ENCODE results near the gene PTPRD. TPM values are rescaled to one million over a fixed set of nuclear protein-coding genes. Genes with fewer than 3 reads are reported as not detected.

PTPRD gene
- total and polyA plus RNA-seq, 2 donors (not counting 1 experiment from before 2014, with no cell fraction given) = not detected

DNA sequence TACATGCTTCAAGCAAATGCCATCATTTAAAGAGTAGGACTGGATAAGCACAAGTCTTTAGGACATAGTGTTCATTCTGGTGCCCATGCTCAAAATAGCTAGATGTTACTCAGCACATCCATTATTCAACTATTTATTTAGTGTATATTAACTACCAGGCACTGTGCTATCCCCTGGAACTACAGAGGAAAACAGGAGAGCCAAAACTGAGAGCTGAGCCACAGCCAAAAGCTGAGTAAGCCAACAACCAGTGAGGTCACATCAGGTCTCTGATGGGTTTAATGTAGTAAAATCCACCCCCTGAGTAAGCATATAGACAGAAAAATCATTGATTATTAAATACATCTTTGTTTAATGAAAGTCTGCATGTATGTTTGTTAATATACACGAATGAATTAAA, 2343.9 kb downstream of the PTPRD start:
- no peak overlapping the region for H3K4me3 Mint-ChIP-seq
- no peak overlapping the region for H3K27ac Mint-ChIP-seq
- ATAC-seq (ENCODE audit: low read depth) (no peak), DNase-seq (no peak)
- Histone ChIP-seq H4K20me1 (ENCODE audit: control insufficient read depth, insufficient read depth, low read length, poor library complexity, severe bottlenecking) (no peaks in the 10 kb centered on the region), H3K27ac (ENCODE audit: low read length in 2 of 2) (no peak overlapping the region), H3K4me3 (ENCODE audit: control extremely low read depth in 1 of 5, extremely low read depth in 1 of 5, insufficient read depth in 1 of 5, low read depth in 2 of 5, low read length in 4 of 5) (no peak overlapping the region), H2AFZ (ENCODE audit: insufficient read depth, low read depth, low read length, poor library complexity, severe bottlenecking) (no peak overlapping the region), H3K36me3 (replicated peaks in 1 of 2; ENCODE audit: control extremely low read depth in 1 of 2, control insufficient read depth in 1 of 2, extremely low read depth in 1 of 2, insufficient read depth in 2 of 2, low read length in 1 of 2) (no peaks in the 10 kb centered on the region), H3K9me3 (ENCODE audit: control extremely low read depth in 1 of 3, control insufficient read depth in 2 of 3, insufficient read depth in 1 of 3, low read length in 2 of 3) (no peaks in the 10 kb centered on the region), H3K79me2 (ENCODE audit: control insufficient read depth, insufficient read depth, low read length) (no peaks in the 10 kb centered on the region), H3K27me3 (replicated peaks in 1 of 4; ENCODE audit: control extremely low read depth in 1 of 4, control insufficient read depth in 3 of 4, insufficient read depth in 4 of 4, low read length in 3 of 4) (no peaks in the 10 kb centered on the region), H3K4me2 (replicated peaks; ENCODE audit: low read depth, low read length, poor library complexity, severe bottlenecking) (no peak overlapping the region), H3K9ac (ENCODE audit: low read length) (no peak overlapping the region), H3K4me1 (ENCODE audit: control insufficient read depth in 2 of 2, insufficient read depth in 2 of 2, low read length in 2 of 2) (no peaks in the 10 kb centered on the region)
- no peaks in the 10 kb centered on the region for H3K4me1 Mint-ChIP-seq
- H3K9me3 Mint-ChIP-seq (ENCODE audit: insufficient read depth) = no peaks in the 10 kb centered on the region
- no peaks in the 10 kb centered on the region for H3K27me3 Mint-ChIP-seq
- TF ChIP-seq, protein P1, sequence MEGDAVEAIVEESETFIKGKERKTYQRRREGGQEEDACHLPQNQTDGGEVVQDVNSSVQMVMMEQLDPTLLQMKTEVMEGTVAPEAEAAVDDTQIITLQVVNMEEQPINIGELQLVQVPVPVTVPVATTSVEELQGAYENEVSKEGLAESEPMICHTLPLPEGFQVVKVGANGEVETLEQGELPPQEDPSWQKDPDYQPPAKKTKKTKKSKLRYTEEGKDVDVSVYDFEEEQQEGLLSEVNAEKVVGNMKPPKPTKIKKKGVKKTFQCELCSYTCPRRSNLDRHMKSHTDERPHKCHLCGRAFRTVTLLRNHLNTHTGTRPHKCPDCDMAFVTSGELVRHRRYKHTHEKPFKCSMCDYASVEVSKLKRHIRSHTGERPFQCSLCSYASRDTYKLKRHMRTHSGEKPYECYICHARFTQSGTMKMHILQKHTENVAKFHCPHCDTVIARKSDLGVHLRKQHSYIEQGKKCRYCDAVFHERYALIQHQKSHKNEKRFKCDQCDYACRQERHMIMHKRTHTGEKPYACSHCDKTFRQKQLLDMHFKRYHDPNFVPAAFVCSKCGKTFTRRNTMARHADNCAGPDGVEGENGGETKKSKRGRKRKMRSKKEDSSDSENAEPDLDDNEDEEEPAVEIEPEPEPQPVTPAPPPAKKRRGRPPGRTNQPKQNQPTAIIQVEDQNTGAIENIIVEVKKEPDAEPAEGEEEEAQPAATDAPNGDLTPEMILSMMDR (IDR thresholded peaks at IDR 0.05) = no peak
- TF ChIP-seq EZH2 (IDR thresholded peaks at IDR 0.05; ENCODE audit: borderline replicate concordance, insufficient read depth, low read depth, low read length, poor library complexity, severe bottlenecking) = no peak
- ChIA-PET POLR2A (no interaction called here), CTCF (no interaction called here)
- no CpG with 5 or more reads among the region's 1 CpG for WGBS (ENCODE audit: insufficient coverage)
- intact Hi-C loops (cut with micrococcal nuclease) = no loop called here

DNA sequence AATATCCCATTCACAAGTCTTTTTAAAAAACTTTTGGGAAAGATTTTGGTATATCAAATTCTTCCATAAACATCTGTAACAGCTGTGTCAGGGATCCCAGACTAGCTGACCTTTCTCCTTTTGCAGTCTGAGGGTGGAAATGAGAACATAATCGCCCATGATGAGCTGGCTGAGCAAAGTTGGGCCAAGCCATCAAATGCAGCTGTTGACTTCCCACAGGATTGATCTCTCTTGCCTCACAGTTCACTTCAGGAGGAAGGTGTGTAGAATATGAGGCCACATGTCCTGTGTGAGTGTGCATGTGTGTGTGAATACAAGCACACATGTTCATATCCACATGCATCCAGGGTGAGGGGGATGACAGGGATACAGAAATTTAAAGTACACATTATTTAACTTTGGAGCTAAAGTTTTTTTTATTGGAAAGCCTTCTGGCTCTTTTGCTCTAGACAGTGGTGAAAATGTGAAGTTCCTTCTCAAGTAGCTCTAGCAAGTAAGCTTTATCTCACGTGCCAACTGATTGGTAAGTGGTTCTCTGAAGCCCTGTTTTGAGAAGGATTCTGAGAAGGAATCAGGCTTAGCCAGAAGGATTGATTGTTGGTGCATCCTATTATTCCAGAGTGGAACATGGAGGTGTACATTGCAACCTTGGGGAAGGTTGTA, 2344.5 kb downstream of the PTPRD start:
- Mint-ChIP-seq H3K4me3 (no peak overlapping the region), H3K27me3 (no peaks in the 10 kb centered on the region), H3K4me1 (no peaks in the 10 kb centered on the region), H3K9me3 (ENCODE audit: insufficient read depth) (no peaks in the 10 kb centered on the region), H3K27ac (no peak overlapping the region)
- no peak overlapping the region for H3K9ac ChIP-seq (ENCODE audit: low read length)
- no peak overlapping the region for H2AFZ ChIP-seq (ENCODE audit: insufficient read depth, low read depth, low read length, poor library complexity, severe bottlenecking)
- no peak for DNase-seq
- ChIA-PET POLR2A (no interaction called here), CTCF (no interaction called here)
- WGBS (ENCODE audit: insufficient coverage) = 60% methylated on average over 2 of the region's 2 CpGs
- no peak overlapping the region for H3K27ac ChIP-seq (ENCODE audit: low read length in 2 of 2)
- H3K27me3 ChIP-seq (replicated peaks in 1 of 4; ENCODE audit: control extremely low read depth in 1 of 4, control insufficient read depth in 3 of 4, insufficient read depth in 4 of 4, low read length in 3 of 4) = no peaks in the 10 kb centered on the region
- no peaks in the 10 kb centered on the region for H3K79me2 ChIP-seq (ENCODE audit: control insufficient read depth, insufficient read depth, low read length)
- H3K9me3 ChIP-seq (ENCODE audit: control extremely low read depth in 1 of 3, control insufficient read depth in 2 of 3, insufficient read depth in 1 of 3, low read length in 2 of 3) = no peaks in the 10 kb centered on the region
- ATAC-seq (ENCODE audit: low read depth) = no peak
- no peaks in the 10 kb centered on the region for H4K20me1 ChIP-seq (ENCODE audit: control insufficient read depth, insufficient read depth, low read length, poor library complexity, severe bottlenecking)
- H3K4me3 ChIP-seq (ENCODE audit: control extremely low read depth in 1 of 5, extremely low read depth in 1 of 5, insufficient read depth in 1 of 5, low read depth in 2 of 5, low read length in 4 of 5) = no peak overlapping the region
- no peaks in the 10 kb centered on the region for H3K4me1 ChIP-seq (ENCODE audit: control insufficient read depth in 2 of 2, insufficient read depth in 2 of 2, low read length in 2 of 2)
- no peaks in the 10 kb centered on the region for H3K36me3 ChIP-seq (replicated peaks in 1 of 2; ENCODE audit: control extremely low read depth in 1 of 2, control insufficient read depth in 1 of 2, extremely low read depth in 1 of 2, insufficient read depth in 2 of 2, low read length in 1 of 2)
- TF ChIP-seq, protein P1 (IDR thresholded peaks at IDR 0.05) = no peak
- no peak for TF ChIP-seq EZH2 (IDR thresholded peaks at IDR 0.05; ENCODE audit: borderline replicate concordance, insufficient read depth, low read depth, low read length, poor library complexity, severe bottlenecking)
- H3K4me2 ChIP-seq (replicated peaks; ENCODE audit: low read depth, low read length, poor library complexity, severe bottlenecking) = no peak overlapping the region
- intact Hi-C loops (cut with micrococcal nuclease) = no loop called here

All from B cell (primary cell).